Measurements from ENCODE around the gene EYA2.

EYA2 gene

DNA sequence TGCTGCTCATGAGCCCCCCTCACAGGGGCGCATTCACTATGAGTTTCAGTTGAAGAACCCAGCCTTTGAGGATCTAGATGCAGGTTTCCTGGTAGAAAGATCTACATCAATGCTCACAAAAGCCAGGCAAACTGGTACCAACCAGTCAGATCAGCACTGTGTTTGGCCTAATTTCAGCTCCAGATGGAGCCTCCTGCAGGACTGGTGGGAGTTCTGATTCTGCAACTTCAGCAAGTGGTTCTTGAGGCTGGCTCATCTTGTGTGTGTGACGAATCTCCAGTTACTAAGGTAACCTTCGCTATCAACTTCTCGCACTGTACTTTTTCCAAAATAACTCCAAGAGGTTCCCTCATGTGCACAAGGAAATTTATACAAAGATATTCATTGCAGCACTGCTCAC, 343.1 kb downstream of the EYA2 start:
- no peak for DNase-seq

Data from activated CD4-positive, alpha-beta T cell treated with anti-CD3 and anti-CD28 coated beads for 4 hours (primary cell).